HL-60 (cell line): Measurements from ENCODE around the gene POLG2.

ENCODE experiments used
- CTCF ChIP-seq: IDR thresholded peaks from one replicate; pipeline ENCODE4 v1.5.1; 2011; ENCODE audit warnings: low read length, control low read depth, inconsistent platforms; ENCODE audit not compliant: insufficient read depth
- POLR2AphosphoS5 ChIP-seq: IDR thresholded peaks from 2 replicates; pipeline ENCODE4 v1.6.1; 2012; ENCODE audit warnings: low read depth
- REST ChIP-seq: IDR thresholded peaks from 2 replicates; pipeline ENCODE4 v1.6.1; 2012; ENCODE audit warnings: low read depth; ENCODE audit not compliant: insufficient replicate concordance

- TF ChIP-seq POLR2AphosphoS5 (no peak), CTCF (no peak), REST (no peak)
These were observed 22.7 kb upstream of the POLG2 start for GRCh38 chr17:64519601-64520000.
